Panc1 (cell line): ENCODE measurements around the gene MTA2. TPM values are rescaled to one million over a fixed set of nuclear protein-coding genes. Genes with fewer than 3 reads are reported as not detected.

Source experiments
- ATAC-seq: fragments of 200-7000 bp; cut with Tn5 transposase; 2 replicates; pipeline ENCODE4 v1.9.1; 2020; ENCODE audit warnings: mild to moderate bottlenecking, moderate library complexity
- BruUV-seq: library from RNA; stranded (reverse); fragments of 400-500 nt; replicated peaks from 2 replicates; lab custom pipeline; 2021; lab: Mats Ljungman, UMichigan
- CTCF ChIA-PET: fragments of 300-600 bp; sonication (Branson Sonifier 250); formaldehyde crosslinking; loops from one replicate; lab custom pipeline; 2022; ENCODE audit warnings: antibody characterized with exemption; lab: Charles Lee
- POLR2A ChIA-PET: fragments of 300-600 bp; sonication (Branson Sonifier 250); formaldehyde crosslinking; loops from one replicate; lab custom pipeline; 2022; ENCODE audit warnings: antibody characterized with exemption; lab: Charles Lee
- DNase-seq: peaks from one replicate; pipeline ENCODE4 v3.0.0-alpha.2; 2010; ENCODE audit warnings: low read depth, low spot score
- H3K27ac ChIP-seq: 2 replicates; pipeline ENCODE4 v1.5.1; 2011; ENCODE audit warnings: mild to moderate bottlenecking, low read length, inconsistent platforms
- H3K27me3 ChIP-seq: fragments of 200-500 bp; sonication (Bioruptor generic); 2 replicates; pipeline ENCODE4 v1.6.0; 2014; ENCODE audit warnings: low read length, inconsistent platforms; ENCODE audit not compliant: control insufficient read depth, insufficient read depth
- H3K36me3 ChIP-seq: fragments of 200-500 bp; sonication (Bioruptor generic); 2 replicates; pipeline ENCODE4 v1.5.1; 2014; ENCODE audit warnings: inconsistent platforms, mild to moderate bottlenecking, low read length, moderate library complexity; ENCODE audit not compliant: control insufficient read depth, insufficient read depth
- H3K4me1 ChIP-seq: 2 replicates; pipeline ENCODE4 v1.5.1; 2011; ENCODE audit warnings: inconsistent platforms, mild to moderate bottlenecking, low read length, moderate library complexity; ENCODE audit not compliant: control insufficient read depth, insufficient read depth
- H3K4me3 ChIP-seq, 2 experiments: 2 replicates each; pipeline ENCODE4 v1.5.1; 2011 to 2012; ENCODE audit warnings: low read depth in 2 of 2, low read length in 2 of 2, mild to moderate bottlenecking in 2 of 2, inconsistent platforms in 1 of 2, moderate library complexity in 1 of 2
- H3K9me3 ChIP-seq: fragments of 200-500 bp; sonication (Bioruptor generic); 2 replicates; pipeline ENCODE4 v1.5.1; 2014; ENCODE audit warnings: low read depth, mild to moderate bottlenecking, inconsistent platforms, low read length, moderate library complexity; ENCODE audit not compliant: control insufficient read depth, insufficient read depth
- POLR2AphosphoS5 ChIP-seq: IDR thresholded peaks from 2 replicates; pipeline ENCODE4 v1.6.1; 2012; ENCODE audit warnings: mild to moderate bottlenecking, low read depth, low read length, moderate library complexity
- SIN3A ChIP-seq: IDR thresholded peaks from 2 replicates; pipeline ENCODE4 v1.6.1; 2012; ENCODE audit warnings: low read depth, mild to moderate bottlenecking, low read length, moderate library complexity, borderline replicate concordance; ENCODE audit not compliant: insufficient read depth
- TCF7L2 ChIP-seq: IDR thresholded peaks from 2 replicates; pipeline ENCODE4 v1.6.1; 2011; ENCODE audit warnings: mild to moderate bottlenecking, low read depth, low read length, inconsistent platforms
- in situ Hi-C: cut with HindIII; loops from 2 replicates; pipeline ENCODE4 v1.10.0; 2016; ENCODE audit warnings: low sequenced_read_pairs, low pct_unique_long_range_greater_than_20kb
- intact Hi-C: fragments of 100-400 bp; cut with micrococcal nuclease; formaldehyde crosslinking; loops from one replicate; pipeline ENCODE4 v1.10.0; 2022; ENCODE audit not compliant: unreplicated experiment
- total RNA-seq: library from RNA; stranded (reverse); gene quantifications from one replicate; pipeline ENCODE4 v1.2.1, GENCODE V29; 2021; ENCODE audit not compliant: unreplicated experiment
- TF ChIP-seq, protein P1 (sequence below): fragments of 450-650 bp; IDR thresholded peaks from 2 replicates; pipeline ENCODE4 v1.5.1; 2017; ENCODE audit warnings: mild to moderate bottlenecking
- TF ChIP-seq, protein P2 (sequence below), 2 experiments: IDR thresholded peaks; 2 replicates each; pipeline ENCODE4 v1.6.1; 2011 to 2012; ENCODE audit warnings: low read depth in 2 of 2, control low read depth in 1 of 2, low read length in 1 of 2, mild to moderate bottlenecking in 1 of 2, moderate library complexity in 1 of 2; ENCODE audit not compliant: insufficient read depth in 1 of 2

Gene MTA2
- total RNA-seq, 1 experiment from 2014 or later: 163 TPM

DNA sequence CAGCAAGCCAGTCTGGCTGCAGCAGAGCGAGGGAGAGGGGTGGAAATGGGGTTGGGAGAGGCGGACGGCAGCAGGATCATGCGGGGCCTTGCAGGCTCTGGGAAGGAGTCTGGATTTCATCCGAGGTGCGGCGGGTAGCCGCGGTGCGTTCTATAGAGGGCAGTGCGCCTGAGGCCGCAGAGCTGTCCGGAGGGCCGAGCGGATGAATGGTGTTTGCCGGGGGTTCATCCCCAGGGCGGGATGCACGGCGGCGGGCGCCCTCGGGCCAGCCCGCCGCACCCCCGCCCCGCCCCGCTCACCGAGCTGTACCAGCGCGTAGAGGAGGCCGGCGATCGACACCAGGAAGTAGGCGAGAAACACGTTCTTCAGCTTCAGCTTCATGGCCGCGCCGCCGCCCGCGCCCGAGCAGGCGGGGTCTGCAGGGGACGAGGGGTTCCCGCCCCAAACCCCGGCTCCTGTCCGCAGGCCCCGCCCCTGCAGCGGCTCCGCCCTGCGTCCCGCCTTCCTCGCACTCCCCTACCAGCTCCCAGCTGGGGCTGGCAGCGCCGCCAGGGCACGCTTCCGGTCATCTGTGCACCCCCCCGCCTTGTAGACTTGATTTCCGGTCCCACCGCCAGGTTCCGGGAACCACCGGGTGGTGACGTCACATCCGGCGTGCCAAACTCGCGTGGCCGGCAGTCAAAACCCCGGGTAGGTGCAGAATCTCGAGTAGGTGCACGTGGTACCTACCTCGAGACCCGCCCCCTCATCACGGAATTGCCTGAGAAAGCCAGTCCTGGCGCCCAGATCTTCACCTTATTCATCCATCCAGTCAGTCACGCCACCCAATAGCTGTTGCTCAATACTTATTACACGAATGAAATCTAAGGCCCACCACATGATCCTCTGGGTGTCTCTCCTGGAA, 20.2 kb upstream of the MTA2 start, which contains the start of gene B3GAT3:
B3GAT3 (minus strand) TSS at position 420 of the 904 bp plus-strand sequence; CDS start at position 381, 39 bp downstream.
- ChIA-PET CTCF (interaction anchor here (0.7 kb wide), 1 partner anchor 229 kb away, joined by 3 read pairs; no protein-coding TSS in a partner anchor), POLR2A (interaction anchor here (0.6 to 0.8 kb wide), 6 partner anchors 22 to 79 kb away, joined by 3 to 14 read pairs (median 4); no protein-coding TSS in a partner anchor)
- Histone ChIP-seq H3K36me3 (peaks cover 8% of the 10 kb centered on the region; the same call in 1 of the 2 replicates), H3K4me1 (peaks cover 14% of the 10 kb centered on the region), H3K27ac (peak within 1 kb of the TSS; percentile 98), H3K9me3 (no peaks in the 10 kb centered on the region), H3K27me3 (no peaks in the 10 kb centered on the region), H3K4me3 (peak within 1 kb of the TSS; percentile 81 to 94)
- ATAC-seq (peak; percentile 99), DNase-seq (peak; percentile 85)
- no TSS peak for BruUV-seq
- intact Hi-C loops (no loop called here), in situ Hi-C loops (no loop called here)
- TF ChIP-seq, protein P1, sequence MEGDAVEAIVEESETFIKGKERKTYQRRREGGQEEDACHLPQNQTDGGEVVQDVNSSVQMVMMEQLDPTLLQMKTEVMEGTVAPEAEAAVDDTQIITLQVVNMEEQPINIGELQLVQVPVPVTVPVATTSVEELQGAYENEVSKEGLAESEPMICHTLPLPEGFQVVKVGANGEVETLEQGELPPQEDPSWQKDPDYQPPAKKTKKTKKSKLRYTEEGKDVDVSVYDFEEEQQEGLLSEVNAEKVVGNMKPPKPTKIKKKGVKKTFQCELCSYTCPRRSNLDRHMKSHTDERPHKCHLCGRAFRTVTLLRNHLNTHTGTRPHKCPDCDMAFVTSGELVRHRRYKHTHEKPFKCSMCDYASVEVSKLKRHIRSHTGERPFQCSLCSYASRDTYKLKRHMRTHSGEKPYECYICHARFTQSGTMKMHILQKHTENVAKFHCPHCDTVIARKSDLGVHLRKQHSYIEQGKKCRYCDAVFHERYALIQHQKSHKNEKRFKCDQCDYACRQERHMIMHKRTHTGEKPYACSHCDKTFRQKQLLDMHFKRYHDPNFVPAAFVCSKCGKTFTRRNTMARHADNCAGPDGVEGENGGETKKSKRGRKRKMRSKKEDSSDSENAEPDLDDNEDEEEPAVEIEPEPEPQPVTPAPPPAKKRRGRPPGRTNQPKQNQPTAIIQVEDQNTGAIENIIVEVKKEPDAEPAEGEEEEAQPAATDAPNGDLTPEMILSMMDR: no peak
- TF ChIP-seq SIN3A (peak; percentile 60; the same call in 1 of the 2 replicates), TCF7L2 (no peak), POLR2AphosphoS5 (peak; percentile 91)
- TF ChIP-seq, protein P2, sequence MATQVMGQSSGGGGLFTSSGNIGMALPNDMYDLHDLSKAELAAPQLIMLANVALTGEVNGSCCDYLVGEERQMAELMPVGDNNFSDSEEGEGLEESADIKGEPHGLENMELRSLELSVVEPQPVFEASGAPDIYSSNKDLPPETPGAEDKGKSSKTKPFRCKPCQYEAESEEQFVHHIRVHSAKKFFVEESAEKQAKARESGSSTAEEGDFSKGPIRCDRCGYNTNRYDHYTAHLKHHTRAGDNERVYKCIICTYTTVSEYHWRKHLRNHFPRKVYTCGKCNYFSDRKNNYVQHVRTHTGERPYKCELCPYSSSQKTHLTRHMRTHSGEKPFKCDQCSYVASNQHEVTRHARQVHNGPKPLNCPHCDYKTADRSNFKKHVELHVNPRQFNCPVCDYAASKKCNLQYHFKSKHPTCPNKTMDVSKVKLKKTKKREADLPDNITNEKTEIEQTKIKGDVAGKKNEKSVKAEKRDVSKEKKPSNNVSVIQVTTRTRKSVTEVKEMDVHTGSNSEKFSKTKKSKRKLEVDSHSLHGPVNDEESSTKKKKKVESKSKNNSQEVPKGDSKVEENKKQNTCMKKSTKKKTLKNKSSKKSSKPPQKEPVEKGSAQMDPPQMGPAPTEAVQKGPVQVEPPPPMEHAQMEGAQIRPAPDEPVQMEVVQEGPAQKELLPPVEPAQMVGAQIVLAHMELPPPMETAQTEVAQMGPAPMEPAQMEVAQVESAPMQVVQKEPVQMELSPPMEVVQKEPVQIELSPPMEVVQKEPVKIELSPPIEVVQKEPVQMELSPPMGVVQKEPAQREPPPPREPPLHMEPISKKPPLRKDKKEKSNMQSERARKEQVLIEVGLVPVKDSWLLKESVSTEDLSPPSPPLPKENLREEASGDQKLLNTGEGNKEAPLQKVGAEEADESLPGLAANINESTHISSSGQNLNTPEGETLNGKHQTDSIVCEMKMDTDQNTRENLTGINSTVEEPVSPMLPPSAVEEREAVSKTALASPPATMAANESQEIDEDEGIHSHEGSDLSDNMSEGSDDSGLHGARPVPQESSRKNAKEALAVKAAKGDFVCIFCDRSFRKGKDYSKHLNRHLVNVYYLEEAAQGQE (IDR thresholded peaks at IDR 0.05; ENCODE audit: insufficient read depth in 1 of 2, low read depth in 2 of 2, low read length in 1 of 2): no peak

DNA sequence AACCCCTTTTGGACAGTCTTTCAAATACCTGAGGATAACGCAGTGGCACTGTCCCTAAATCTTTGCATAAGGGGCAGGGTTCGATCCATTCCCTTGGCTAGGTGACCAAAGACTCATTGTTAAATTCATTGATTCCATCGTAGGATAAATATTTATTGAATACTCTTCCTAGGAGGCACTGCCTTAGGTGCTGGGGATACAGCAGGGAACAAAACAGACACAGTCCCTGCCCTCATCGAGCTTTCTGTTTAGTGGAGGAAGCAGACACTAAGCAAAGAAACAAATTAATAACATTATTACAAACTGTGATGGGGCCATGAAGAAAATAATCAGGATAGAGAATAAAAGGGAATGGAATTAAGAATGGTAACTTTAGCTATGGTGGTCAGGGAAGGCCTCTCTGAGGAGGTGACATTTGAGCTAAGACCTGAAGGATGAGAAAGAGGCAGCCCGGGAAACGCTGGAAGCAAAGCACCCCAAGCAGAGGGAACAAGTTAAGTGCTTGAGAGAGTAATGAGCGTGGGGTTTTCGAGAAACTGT, 19.4 kb upstream of the MTA2 start:
- BruUV-seq: no TSS peak
- intact Hi-C loops: no loop called here
- H3K27me3 ChIP-seq: no peaks in the 10 kb centered on the region

More for the DNA sequence above, 19.4 kb upstream of the MTA2 start:
- peak overlapping the region; percentile 81 to 94 for H3K4me3 ChIP-seq
- TF ChIP-seq TCF7L2: no peak
- TF ChIP-seq, protein P2 (IDR thresholded peaks at IDR 0.05; ENCODE audit: insufficient read depth in 1 of 2, low read depth in 2 of 2, low read length in 1 of 2): no peak
- no peak for TF ChIP-seq POLR2AphosphoS5
- no peak for TF ChIP-seq SIN3A
- TF ChIP-seq, protein P1: no peak
- ChIA-PET CTCF (no interaction called here), POLR2A (interaction anchor here (0.7 kb wide), 1 partner anchor 78 kb away, joined by 3 read pairs; no protein-coding TSS in a partner anchor)
- DNase-seq (no peak), ATAC-seq (no peak)
- peak overlapping the region; percentile 98 for H3K27ac ChIP-seq
- peaks cover 14% of the 10 kb centered on the region for H3K4me1 ChIP-seq
- H3K36me3 ChIP-seq: peaks cover 4% of the 10 kb centered on the region; the same call in 1 of the 2 replicates
- in situ Hi-C loops: no loop called here
- H3K9me3 ChIP-seq: no peaks in the 10 kb centered on the region
